B cell (primary cell): ENCODE data around the gene CLCN7. TPM values are rescaled to one million over a fixed set of nuclear protein-coding genes. Genes with fewer than 3 reads are reported as not detected.

Experiments used
- ATAC-seq: fragments of 200-7000 bp; cut with Tn5 transposase; one replicate; pipeline ENCODE4 v1.10.0; 2021; ENCODE audit warnings: low read depth, mild to moderate bottlenecking, moderate number of reproducible peaks, moderate library complexity
- CTCF ChIA-PET: fragments of 350-600 bp; sonication (Branson Sonifier 250); formaldehyde crosslinking; loops from one replicate; lab custom pipeline; 2021; ENCODE audit warnings: antibody characterized with exemption, inconsistent platforms; lab: Charles Lee
- POLR2A ChIA-PET: fragments of 350-600 bp; sonication (Branson Sonifier 250); formaldehyde crosslinking; loops from one replicate; lab custom pipeline; 2021; ENCODE audit warnings: antibody characterized with exemption; lab: Charles Lee
- DNase-seq: peaks from one replicate; pipeline ENCODE4 v3.0.0; 2013
- H2AFZ ChIP-seq: 2 replicates; pipeline ENCODE4 v1.6.1; 2012; ENCODE audit warnings: mild to moderate bottlenecking, low read depth, low read length; ENCODE audit not compliant: insufficient read depth, poor library complexity, severe bottlenecking
- H3K27ac ChIP-seq, 2 donors: 1 replicate in 1 of 2; 2 replicates in 1 of 2; pipeline ENCODE4 v1.5.1; 2012 to 2013; ENCODE audit warnings: low read length in 2 of 2, mild to moderate bottlenecking in 2 of 2, moderate library complexity in 1 of 2
- H3K27me3 ChIP-seq, 4 experiments: fragments of 200-600 bp in 1 of 4; sonication (generic) in 1 of 4; replicated peaks in 1 of 4; 1 replicate in 2 of 4; 2 replicates in 2 of 4; pipeline versions ENCODE4 v1.6.1 to v1.7.0; 2013 to 2016; ENCODE audit warnings: low read length in 3 of 4, mild to moderate bottlenecking in 2 of 4, mixed read lengths in 1 of 4, moderate library complexity in 1 of 4; ENCODE audit not compliant: insufficient read depth in 4 of 4, control insufficient read depth in 3 of 4; ENCODE audit errors: control extremely low read depth in 1 of 4
- H3K36me3 ChIP-seq, 2 experiments: replicated peaks in 1 of 2; 1 replicate in 1 of 2; 2 replicates in 1 of 2; pipeline versions ENCODE4 v1.6.1 to v1.7.1; 2013; ENCODE audit warnings: low read length in 1 of 2; ENCODE audit not compliant: insufficient read depth in 2 of 2, control insufficient read depth in 1 of 2; ENCODE audit errors: control extremely low read depth in 1 of 2, extremely low read depth in 1 of 2
- H3K4me1 ChIP-seq, 2 donors: fragments of 200-600 bp in 1 of 2; sonication (generic) in 1 of 2; 1 replicate in 1 of 2; 2 replicates in 1 of 2; pipeline versions ENCODE4 v1.5.1 to v1.6.1; 2013 to 2017; ENCODE audit warnings: low read length in 2 of 2; ENCODE audit not compliant: control insufficient read depth in 2 of 2, insufficient read depth in 2 of 2
- H3K4me2 ChIP-seq: replicated peaks from 2 replicates; pipeline ENCODE3; 2012; ENCODE audit warnings: mild to moderate bottlenecking, low read depth, low read length; ENCODE audit not compliant: poor library complexity, severe bottlenecking
- H3K4me3 ChIP-seq, 5 experiments: fragments of 200-600 bp in 1 of 5; sonication (generic) in 1 of 5; 1 replicate in 3 of 5; 2 replicates in 2 of 5; pipeline versions ENCODE4 v1.5.1 to v1.7.0; 2011 to 2016; ENCODE audit warnings: low read length in 4 of 5, mild to moderate bottlenecking in 4 of 5, low read depth in 2 of 5, control low read depth in 1 of 5, moderate library complexity in 1 of 5; ENCODE audit not compliant: insufficient read depth in 1 of 5; ENCODE audit errors: control extremely low read depth in 1 of 5, extremely low read depth in 1 of 5
- H3K79me2 ChIP-seq: fragments of 200-600 bp; sonication (generic); one replicate; pipeline ENCODE4 v1.6.0; 2016; ENCODE audit warnings: low read length; ENCODE audit not compliant: control insufficient read depth, insufficient read depth
- H3K9ac ChIP-seq: fragments of 200-600 bp; sonication (generic); 2 replicates; pipeline ENCODE4 v1.6.1; 2017; ENCODE audit warnings: mild to moderate bottlenecking, low read length, moderate library complexity
- H3K9me3 ChIP-seq, 3 donors: one replicate each; pipeline versions ENCODE4 v1.6.1 to v1.7.1; 2013; ENCODE audit warnings: low read length in 2 of 3; ENCODE audit not compliant: control insufficient read depth in 2 of 3, insufficient read depth in 1 of 3; ENCODE audit errors: control extremely low read depth in 1 of 3
- H4K20me1 ChIP-seq: 2 replicates; pipeline ENCODE4 v1.6.0; 2012; ENCODE audit warnings: mild to moderate bottlenecking, low read length; ENCODE audit not compliant: insufficient read depth, control insufficient read depth, poor library complexity, severe bottlenecking
- H3K27ac Mint-ChIP-seq: one replicate; pipeline ENCODE4 v1.8.0; 2021; ENCODE audit warnings: mixed read lengths
- H3K27me3 Mint-ChIP-seq: one replicate; pipeline ENCODE4 v1.8.0; 2021; ENCODE audit warnings: mixed read lengths
- H3K4me1 Mint-ChIP-seq: one replicate; pipeline ENCODE4 v1.8.0; 2021; ENCODE audit warnings: mixed read lengths
- H3K4me3 Mint-ChIP-seq: one replicate; pipeline ENCODE4 v1.8.0; 2021; ENCODE audit warnings: mixed read lengths
- H3K9me3 Mint-ChIP-seq: one replicate; pipeline ENCODE4 v1.8.0; 2022; ENCODE audit warnings: mixed read lengths; ENCODE audit not compliant: insufficient read depth
- CTCF ChIP-seq: fragments of 200-600 bp; IDR thresholded peaks from one replicate; pipeline ENCODE4 v1.8.0; 2022; ENCODE audit warnings: antibody characterized with exemption, mild to moderate bottlenecking
- EZH2 ChIP-seq: IDR thresholded peaks from 2 replicates; pipeline ENCODE4 v1.6.1; 2012; ENCODE audit warnings: borderline replicate concordance, low read depth, mild to moderate bottlenecking, moderate library complexity, low read length; ENCODE audit not compliant: insufficient read depth, poor library complexity, severe bottlenecking
- WGBS: methylation state at CpG from one replicate; pipeline ENCODE4 v1.1.5; 2013; ENCODE audit warnings: missing lambda C conversion rate; ENCODE audit not compliant: insufficient coverage; 5-methylcytosine and 5-hydroxymethylcytosine counted together
- intact Hi-C: fragments of 100-400 bp; cut with micrococcal nuclease; formaldehyde crosslinking; loops from one replicate; pipeline ENCODE4 v1.10.0; 2022
- polyA plus RNA-seq: library from polyadenylated mRNA; depleted of rRNA; stranded (reverse); fragments of >200 nt; gene quantifications from 2 replicates; pipeline ENCODE4 v1.2.3, GENCODE V29; 2012
- total RNA-seq, 2 donors: library from RNA; stranded (reverse); fragments of 120-200 nt in 1 of 2; gene quantifications; 1 replicate in 1 of 2; 2 replicates in 1 of 2; pipeline versions ENCODE4 v1.2.3 to v1.2.4, GENCODE V29; 2013 to 2022

Gene CLCN7
- total and polyA plus RNA-seq, 2 donors (not counting 1 experiment from before 2014, with no cell fraction given) = 215 to 274 TPM

- ChIA-PET POLR2A (no interaction called here), CTCF (no interaction called here)
- Histone ChIP-seq H3K9ac (no peak overlapping the region), H3K4me2 (no peak overlapping the region), H3K36me3 (peaks cover 4 to 74% of the 10 kb centered on the region in 2 experiments), H3K9me3 (no peaks in the 10 kb centered on the region), H4K20me1 (peaks cover 76% of the 10 kb centered on the region), H2AFZ (no peak overlapping the region), H3K4me1 (no peaks in the 10 kb centered on the region), H3K4me3 (no peak overlapping the region), H3K79me2 (peaks cover 68% of the 10 kb centered on the region), H3K27me3 (no peaks in the 10 kb centered on the region), H3K27ac (no peak overlapping the region)
- H3K27me3 Mint-ChIP-seq = no peaks in the 10 kb centered on the region
- H3K4me1 Mint-ChIP-seq = peaks cover under 1% of the 10 kb centered on the region
- H3K27ac Mint-ChIP-seq = no peak overlapping the region
- ATAC-seq = no peak
- DNase-seq = no peak
- no peak overlapping the region for H3K4me3 Mint-ChIP-seq
- WGBS = 97% methylated on average over 9 of the region's 9 CpGs
- no peaks in the 10 kb centered on the region for H3K9me3 Mint-ChIP-seq
- intact Hi-C loops = no loop called here
- TF ChIP-seq EZH2 (no peak), CTCF (no peak)
Measured at GRCh38 chr16:1398351-1398750, 76.5 kb downstream of the CLCN7 start.

GRCh38 chr16:1397779-1398178, 77.0 kb downstream of the CLCN7 start:
- H3K27me3 ChIP-seq = no peaks in the 10 kb centered on the region
- no peak overlapping the region for H3K4me3 Mint-ChIP-seq
- H3K79me2 ChIP-seq = peaks cover 68% of the 10 kb centered on the region
- H4K20me1 ChIP-seq = peaks cover 76% of the 10 kb centered on the region
- no peak for TF ChIP-seq EZH2
- no peak for TF ChIP-seq CTCF
- CTCF ChIA-PET = no interaction called here
- no peak overlapping the region for H3K27ac Mint-ChIP-seq
- H2AFZ ChIP-seq = no peak overlapping the region
- no peak for DNase-seq
- peaks cover 5 to 74% of the 10 kb centered on the region in 2 experiments for H3K36me3 ChIP-seq
- no peaks in the 10 kb centered on the region for H3K4me1 Mint-ChIP-seq
- no peak overlapping the region for H3K9ac ChIP-seq
- POLR2A ChIA-PET = no interaction called here
- H3K4me2 ChIP-seq = no peak overlapping the region
- H3K9me3 ChIP-seq = no peaks in the 10 kb centered on the region
- WGBS = 97% methylated on average over 16 of the region's 21 CpGs
- H3K27me3 Mint-ChIP-seq = no peaks in the 10 kb centered on the region
- intact Hi-C loops = no loop called here
- ATAC-seq = no peak
- no peaks in the 10 kb centered on the region for H3K9me3 Mint-ChIP-seq
- H3K27ac ChIP-seq = no peak overlapping the region
- H3K4me3 ChIP-seq = no peak overlapping the region
- H3K4me1 ChIP-seq = no peaks in the 10 kb centered on the region
